DOHH2 (cell line): ENCODE data around the gene MAML1.

Experiments used
- H3F3A ChIP-seq: fragments of 200-600 bp; sonication (generic), shearing (Covaris generic); 2 replicates; pipeline ENCODE4 v1.6.0; 2016; ENCODE audit warnings: antibody characterized with exemption, mild to moderate bottlenecking; ENCODE audit not compliant: control insufficient read depth, insufficient read depth
- H3K27ac ChIP-seq: fragments of 200-600 bp; sonication (generic); 2 replicates; pipeline ENCODE4 v1.5.1; 2014; ENCODE audit warnings: low read depth, mild to moderate bottlenecking, low read length, moderate library complexity
- H3K27me3 ChIP-seq: fragments of 200-600 bp; sonication (generic); 2 replicates; pipeline ENCODE4 v1.6.1; 2014; ENCODE audit warnings: mild to moderate bottlenecking, low read length, mixed read lengths; ENCODE audit not compliant: control insufficient read depth
- H3K36me3 ChIP-seq: fragments of 200-600 bp; sonication (generic); 2 replicates; pipeline ENCODE4 v1.6.1; 2014; ENCODE audit warnings: mild to moderate bottlenecking, low read length, moderate library complexity, mixed read lengths; ENCODE audit not compliant: control insufficient read depth
- H3K4me1 ChIP-seq: fragments of 200-600 bp; sonication (generic); 2 replicates; pipeline ENCODE4 v1.6.1; 2014; ENCODE audit warnings: mild to moderate bottlenecking, low read length, mixed read lengths; ENCODE audit not compliant: control insufficient read depth
- H3K4me2 ChIP-seq: fragments of 200-600 bp; sonication (generic); 2 replicates; pipeline ENCODE4 v1.6.0; 2014; ENCODE audit warnings: mild to moderate bottlenecking, low read length, moderate library complexity
- H3K4me3 ChIP-seq: fragments of 200-600 bp; sonication (generic); 2 replicates; pipeline ENCODE4 v1.5.1; 2014; ENCODE audit warnings: mild to moderate bottlenecking, low read length, mixed read lengths
- H3K79me2 ChIP-seq: fragments of 200-600 bp; sonication (generic); 2 replicates; pipeline ENCODE4 v1.6.1; 2014; ENCODE audit warnings: mild to moderate bottlenecking, low read length, mixed read lengths; ENCODE audit not compliant: control insufficient read depth
- H3K9me2 ChIP-seq: fragments of 200-600 bp; sonication (generic); replicated peaks from 2 replicates; pipeline ENCODE4 v1.6.1; 2014; ENCODE audit warnings: mild to moderate bottlenecking, low read length, mixed read lengths; ENCODE audit not compliant: control insufficient read depth
- H3K9me3 ChIP-seq: fragments of 200-600 bp; sonication (generic); 2 replicates; pipeline ENCODE4 v1.6.1; 2014; ENCODE audit warnings: antibody characterized with exemption, low read length, mixed read lengths; ENCODE audit not compliant: control insufficient read depth, insufficient read depth
- H4K20me1 ChIP-seq: fragments of 200-600 bp; sonication (generic); 2 replicates; pipeline ENCODE4 v1.6.0; 2014; ENCODE audit warnings: low read depth, mild to moderate bottlenecking, antibody characterized with exemption, low read length, moderate library complexity; ENCODE audit not compliant: control insufficient read depth, insufficient read depth
- EZH2phosphoT487 ChIP-seq: fragments of 200-600 bp; sonication (generic); IDR thresholded peaks from 2 replicates; pipeline ENCODE4 v1.6.1; 2017; ENCODE audit warnings: borderline replicate concordance, mild to moderate bottlenecking, antibody characterized with exemption, low read length, moderate library complexity, mixed read lengths
- TF ChIP-seq, protein P1 (sequence below): fragments of 200-600 bp; sonication (generic); IDR thresholded peaks from one replicate; pipeline ENCODE4 v1.5.1; 2014; ENCODE audit warnings: antibody characterized with exemption, mild to moderate bottlenecking, low read depth, low read length; ENCODE audit not compliant: poor library complexity, severe bottlenecking

MAML1 gene

DNA sequence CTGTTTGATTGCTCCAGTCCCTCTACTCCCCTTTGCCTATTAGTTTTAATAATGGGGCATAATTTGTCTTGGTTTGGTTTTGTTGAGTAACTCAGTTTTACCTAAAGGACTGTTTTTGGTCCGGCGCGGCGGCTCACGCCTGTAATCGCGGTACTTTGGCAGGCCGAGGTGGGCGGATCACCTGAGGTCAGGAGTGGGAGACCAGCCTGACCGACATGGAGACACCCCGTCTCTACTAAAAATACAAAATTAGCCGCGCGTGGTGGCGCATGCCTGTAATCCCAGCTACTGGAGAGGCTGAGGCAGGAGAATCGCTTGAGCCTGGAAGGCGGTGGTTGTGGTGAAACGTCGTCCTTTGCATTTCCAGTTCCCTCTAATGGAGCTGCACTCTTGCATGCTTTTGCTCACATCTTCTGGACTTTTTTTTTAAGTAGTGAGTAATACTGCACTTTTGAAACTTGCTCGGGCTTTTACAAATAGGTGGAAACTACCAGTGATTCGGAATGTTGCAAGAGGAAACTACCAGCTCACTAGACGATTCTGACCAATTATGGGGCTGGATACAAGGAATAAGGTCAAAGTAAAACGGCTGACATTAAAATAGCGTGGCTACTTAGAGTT, 721 bp upstream of the MAML1 start:
- peak overlapping the region; percentile 54 for H3K27ac ChIP-seq
- peaks cover 47% of the 10 kb centered on the region for H3K79me2 ChIP-seq
- peaks cover 53% of the 10 kb centered on the region for H3F3A ChIP-seq
- peaks cover 82% of the 10 kb centered on the region for H3K36me3 ChIP-seq
- no peak for TF ChIP-seq EZH2phosphoT487
- TF ChIP-seq, protein P1, sequence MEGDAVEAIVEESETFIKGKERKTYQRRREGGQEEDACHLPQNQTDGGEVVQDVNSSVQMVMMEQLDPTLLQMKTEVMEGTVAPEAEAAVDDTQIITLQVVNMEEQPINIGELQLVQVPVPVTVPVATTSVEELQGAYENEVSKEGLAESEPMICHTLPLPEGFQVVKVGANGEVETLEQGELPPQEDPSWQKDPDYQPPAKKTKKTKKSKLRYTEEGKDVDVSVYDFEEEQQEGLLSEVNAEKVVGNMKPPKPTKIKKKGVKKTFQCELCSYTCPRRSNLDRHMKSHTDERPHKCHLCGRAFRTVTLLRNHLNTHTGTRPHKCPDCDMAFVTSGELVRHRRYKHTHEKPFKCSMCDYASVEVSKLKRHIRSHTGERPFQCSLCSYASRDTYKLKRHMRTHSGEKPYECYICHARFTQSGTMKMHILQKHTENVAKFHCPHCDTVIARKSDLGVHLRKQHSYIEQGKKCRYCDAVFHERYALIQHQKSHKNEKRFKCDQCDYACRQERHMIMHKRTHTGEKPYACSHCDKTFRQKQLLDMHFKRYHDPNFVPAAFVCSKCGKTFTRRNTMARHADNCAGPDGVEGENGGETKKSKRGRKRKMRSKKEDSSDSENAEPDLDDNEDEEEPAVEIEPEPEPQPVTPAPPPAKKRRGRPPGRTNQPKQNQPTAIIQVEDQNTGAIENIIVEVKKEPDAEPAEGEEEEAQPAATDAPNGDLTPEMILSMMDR = no peak
- peaks cover 29% of the 10 kb centered on the region for H3K4me1 ChIP-seq
- no peaks in the 10 kb centered on the region for H3K9me3 ChIP-seq
- peaks cover 23% of the 10 kb centered on the region for H4K20me1 ChIP-seq
- no peaks in the 10 kb centered on the region for H3K9me2 ChIP-seq
- no peaks in the 10 kb centered on the region for H3K27me3 ChIP-seq
- H3K4me3 ChIP-seq = peak overlapping the region; percentile 100
- H3K4me2 ChIP-seq = peak overlapping the region; percentile 98

DNA sequence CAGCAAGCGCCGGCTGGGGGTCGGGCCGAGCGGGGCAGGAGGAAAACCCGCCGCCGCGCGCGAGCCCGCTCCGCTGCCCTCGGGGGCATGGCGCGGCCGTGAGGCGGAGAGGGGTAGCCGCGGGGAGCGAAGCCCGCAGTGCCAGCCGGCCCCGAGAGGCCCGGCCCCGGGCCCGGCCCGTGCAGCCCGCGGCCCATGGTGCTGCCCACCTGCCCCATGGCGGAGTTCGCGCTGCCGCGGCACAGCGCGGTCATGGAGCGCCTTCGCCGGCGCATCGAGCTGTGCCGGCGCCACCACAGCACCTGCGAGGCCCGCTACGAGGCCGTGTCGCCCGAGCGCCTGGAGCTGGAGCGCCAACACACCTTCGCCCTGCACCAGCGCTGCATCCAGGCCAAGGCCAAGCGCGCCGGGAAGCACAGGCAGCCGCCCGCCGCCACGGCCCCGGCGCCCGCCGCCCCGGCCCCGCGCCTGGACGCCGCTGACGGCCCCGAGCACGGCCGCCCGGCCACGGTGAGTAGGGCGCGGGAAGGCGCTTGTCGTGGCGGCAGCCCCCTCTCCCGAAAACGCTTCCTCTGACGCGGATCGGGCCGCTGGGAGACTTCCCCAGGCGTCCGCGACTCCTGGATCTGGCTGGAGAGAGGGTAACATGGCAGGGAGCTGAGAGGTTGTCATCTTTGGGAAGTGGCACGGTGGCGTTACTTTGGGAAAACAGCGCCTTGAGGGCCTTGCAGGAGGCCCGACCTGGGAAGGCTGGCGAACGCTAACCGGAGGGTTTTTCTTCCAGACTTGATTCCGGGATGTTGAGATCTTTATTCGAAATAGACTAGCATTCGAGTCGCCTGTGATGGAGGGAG, 523 bp downstream of the MAML1 start:
- TF ChIP-seq, protein P1 = no peak
- no peak for TF ChIP-seq EZH2phosphoT487
- H3K4me3 ChIP-seq = peak overlapping the region; percentile 100
- peaks cover 41% of the 10 kb centered on the region for H3F3A ChIP-seq
- no peaks in the 10 kb centered on the region for H3K9me3 ChIP-seq
- peaks cover 81% of the 10 kb centered on the region for H3K36me3 ChIP-seq
- H3K27me3 ChIP-seq = no peaks in the 10 kb centered on the region
- H4K20me1 ChIP-seq = peaks cover 28% of the 10 kb centered on the region
- peaks cover 60% of the 10 kb centered on the region for H3K79me2 ChIP-seq
- peak overlapping the region; percentile 55 for H3K27ac ChIP-seq
- H3K9me2 ChIP-seq = no peaks in the 10 kb centered on the region
- H3K4me1 ChIP-seq = peaks cover 32% of the 10 kb centered on the region
- H3K4me2 ChIP-seq = peak overlapping the region; percentile 98

DNA sequence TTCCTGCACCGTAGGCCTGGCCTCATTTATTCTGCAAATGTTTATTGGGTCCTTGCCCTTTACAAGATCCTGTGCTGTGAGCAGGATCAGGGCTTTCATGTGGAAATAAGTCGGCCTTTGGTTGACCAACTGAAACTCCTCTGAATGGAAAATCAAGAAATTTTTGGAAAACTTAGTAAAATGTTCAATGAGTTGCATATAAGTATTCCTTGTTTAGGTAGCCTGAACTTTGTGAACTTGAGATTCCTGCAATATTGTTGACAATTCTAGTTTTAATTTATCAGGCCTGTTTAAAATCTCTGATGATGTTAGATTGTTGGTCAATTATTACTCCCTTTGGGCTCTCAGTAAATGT, 1.1 kb downstream of the MAML1 start:
- Histone ChIP-seq H4K20me1 (peaks cover 31% of the 10 kb centered on the region), H3K36me3 (peaks cover 81% of the 10 kb centered on the region)
- TF ChIP-seq, protein P1 = no peak
- TF ChIP-seq EZH2phosphoT487 = no peak

More for the DNA sequence above, 1.1 kb downstream of the MAML1 start:
- Histone ChIP-seq H3K27me3 (no peaks in the 10 kb centered on the region), H3F3A (peaks cover 35% of the 10 kb centered on the region), H3K4me2 (peak overlapping the region; percentile 98), H3K4me1 (peaks cover 32% of the 10 kb centered on the region), H3K27ac (no peak overlapping the region; the same call in 1 of the 2 replicates), H3K9me3 (no peaks in the 10 kb centered on the region), H3K9me2 (no peaks in the 10 kb centered on the region), H3K79me2 (peaks cover 66% of the 10 kb centered on the region), H3K4me3 (peak overlapping the region; percentile 100)
